GM23248 (cell line): ENCODE results near the gene CCL20.

Experiments used
- EZH2 ChIP-seq: fragments of 200-600 bp; sonication (generic); IDR thresholded peaks from 2 replicates; pipeline ENCODE4 v1.6.1; 2018; ENCODE audit warnings: antibody characterized with exemption, mild to moderate bottlenecking; ENCODE audit not compliant: insufficient read depth, poor library complexity, severe bottlenecking
- EZH2phosphoT487 ChIP-seq: fragments of 200-600 bp; sonication (generic); IDR thresholded peaks from 2 replicates; pipeline ENCODE4 v1.6.1; 2018; ENCODE audit warnings: antibody characterized with exemption, moderate library complexity, mild to moderate bottlenecking, low read depth; ENCODE audit not compliant: insufficient read depth

DNA sequence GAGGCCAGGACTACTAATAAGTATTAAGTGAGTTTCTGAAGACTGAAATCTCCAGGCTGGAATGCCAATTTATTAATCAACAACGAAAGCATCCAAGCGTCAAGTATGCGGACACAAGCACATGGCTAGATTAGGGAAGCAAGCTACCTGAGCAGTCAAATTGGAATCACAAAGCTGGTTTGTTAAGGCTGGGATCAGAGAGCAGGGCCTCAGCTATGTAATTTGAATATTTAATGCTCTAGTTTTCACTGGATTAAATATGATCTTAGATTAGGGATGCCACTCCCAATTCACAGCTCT lies 5.7 kb downstream of the CCL20 start:
- TF ChIP-seq EZH2, result no peak
- TF ChIP-seq EZH2phosphoT487, result no peak
